NCI-H226 (cell line): ENCODE data around the gene GABBR2.

ENCODE experiments used
- DNase-seq: peaks from one replicate; pipeline ENCODE4 v3.0.0-alpha.2; 2015

The GABBR2 gene

DNA sequence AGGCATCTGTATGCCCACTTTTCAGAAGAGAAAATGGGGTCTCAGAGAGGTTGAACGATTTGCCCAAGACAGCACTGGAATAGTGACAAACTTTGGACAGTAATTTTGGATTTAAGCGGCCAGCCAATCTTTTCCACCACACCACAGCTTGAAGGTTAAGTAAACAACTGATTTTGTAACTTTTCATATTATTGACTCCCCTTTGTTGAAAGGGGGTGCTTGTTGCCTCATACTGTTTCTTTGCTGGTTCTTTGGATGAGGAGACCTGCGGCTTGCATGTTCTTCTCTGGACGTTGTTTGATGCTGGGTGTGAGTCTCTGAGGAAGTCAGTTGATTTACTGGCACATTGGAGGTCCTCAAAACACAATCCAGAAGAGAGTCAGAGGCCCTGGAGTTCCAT, 11.7 kb upstream of the GABBR2 start:
- no peak for DNase-seq

DNA sequence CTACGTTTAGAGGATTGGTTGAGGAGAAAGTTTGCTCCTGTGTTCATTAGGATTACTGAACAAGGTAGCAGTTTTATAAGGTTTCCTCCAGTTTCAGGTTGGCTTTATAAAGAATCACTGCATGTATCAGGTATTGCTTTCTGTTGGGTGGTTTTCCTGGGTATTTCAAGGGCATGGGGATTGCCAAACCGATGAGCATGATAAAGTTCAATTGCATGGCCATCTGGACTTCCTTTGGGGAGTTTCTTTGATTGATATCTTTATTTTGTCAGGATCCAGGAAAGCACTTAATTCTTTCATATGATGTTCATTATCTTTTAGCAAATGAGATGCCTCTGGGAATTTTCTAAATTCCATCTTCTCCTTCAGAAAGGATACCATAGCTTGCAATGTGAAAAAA, 10.3 kb upstream of the GABBR2 start:
- no peak for DNase-seq

DNA sequence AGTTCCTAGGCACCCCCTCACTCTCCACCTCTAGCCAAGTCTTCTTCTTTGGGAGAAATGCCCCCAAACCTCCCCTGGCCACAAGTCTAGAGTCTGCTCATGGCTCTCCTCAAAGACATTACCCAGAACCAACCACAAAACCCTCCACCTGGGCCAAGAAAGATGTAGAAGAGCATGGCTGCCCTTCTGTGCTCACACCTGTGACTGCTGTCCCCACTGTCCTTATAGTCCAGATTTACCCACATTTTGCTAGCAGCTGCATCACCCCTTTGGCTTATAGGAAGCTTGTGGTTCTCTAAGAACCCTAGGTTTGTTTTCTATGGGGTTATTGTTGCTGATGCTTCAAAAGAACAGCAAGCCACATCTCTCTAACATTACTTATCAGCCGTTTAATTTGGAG, 6.1 kb upstream of the GABBR2 start:
- DNase-seq: no peak

DNA sequence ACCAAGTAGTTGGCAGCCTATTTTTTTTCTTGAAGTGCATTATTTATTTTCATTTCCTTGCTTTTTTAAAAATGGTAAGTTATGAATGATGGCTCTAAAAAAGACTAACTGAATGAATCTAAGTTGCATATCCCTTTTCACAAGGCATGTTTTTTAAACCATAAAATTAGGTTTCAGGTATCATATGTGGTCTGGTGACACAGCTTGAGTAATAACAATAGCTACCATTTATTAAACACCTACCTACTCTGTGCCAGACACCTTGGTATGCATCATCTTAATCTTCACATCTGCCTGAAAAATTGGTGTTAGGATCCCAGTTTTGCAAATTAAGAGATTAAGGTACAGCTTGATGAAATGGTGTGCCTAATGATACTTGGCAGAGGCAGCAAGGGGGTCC, 4.3 kb upstream of the GABBR2 start:
- no peak for DNase-seq

DNA sequence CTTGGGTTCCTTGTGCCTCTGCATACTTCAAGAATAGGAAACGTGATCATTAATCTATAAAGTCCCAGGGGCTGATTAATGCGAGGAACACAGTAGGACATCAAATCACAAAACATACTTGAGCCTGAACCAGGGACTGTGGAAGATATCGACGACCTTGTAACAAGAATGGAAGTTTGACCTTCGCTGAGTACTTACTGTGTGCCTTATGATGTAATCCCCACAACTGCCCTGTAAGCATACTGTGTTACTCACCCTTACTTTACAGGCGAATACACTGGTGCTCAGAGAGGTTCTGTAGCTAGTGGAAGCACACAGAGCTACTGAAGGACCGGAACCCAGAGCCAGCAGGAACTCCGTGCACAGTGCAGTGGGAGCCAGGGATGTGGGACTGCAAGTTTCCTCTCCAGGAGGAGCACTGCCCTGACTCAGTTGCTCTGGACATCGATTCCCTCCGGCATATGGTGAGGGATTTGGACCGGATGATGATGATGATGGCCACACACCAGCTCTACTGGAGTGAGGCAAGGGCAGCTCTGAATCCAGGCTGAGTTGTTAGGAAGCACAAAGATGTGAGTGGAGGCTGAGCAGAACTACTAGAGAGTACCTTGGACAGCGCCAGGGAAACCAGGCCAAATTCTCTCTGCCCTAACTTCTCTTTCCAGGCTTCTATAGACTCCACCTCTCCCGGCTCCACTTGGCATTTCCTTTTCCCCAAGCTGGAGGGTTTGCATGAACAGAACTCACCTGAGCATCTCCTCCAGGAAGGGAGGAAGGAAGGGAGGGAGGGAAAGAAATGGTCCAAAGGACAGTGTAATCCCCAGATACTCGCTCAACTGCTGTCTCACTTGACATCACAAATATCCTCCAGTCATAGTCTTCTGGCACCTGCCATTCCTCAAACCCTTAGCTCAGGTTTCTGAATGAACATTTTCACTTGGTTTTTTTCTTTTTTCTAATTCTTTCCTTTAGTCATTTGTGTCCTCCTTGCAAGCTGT, 1.5 kb upstream of the GABBR2 start:
- peak; percentile 33 for DNase-seq

DNA sequence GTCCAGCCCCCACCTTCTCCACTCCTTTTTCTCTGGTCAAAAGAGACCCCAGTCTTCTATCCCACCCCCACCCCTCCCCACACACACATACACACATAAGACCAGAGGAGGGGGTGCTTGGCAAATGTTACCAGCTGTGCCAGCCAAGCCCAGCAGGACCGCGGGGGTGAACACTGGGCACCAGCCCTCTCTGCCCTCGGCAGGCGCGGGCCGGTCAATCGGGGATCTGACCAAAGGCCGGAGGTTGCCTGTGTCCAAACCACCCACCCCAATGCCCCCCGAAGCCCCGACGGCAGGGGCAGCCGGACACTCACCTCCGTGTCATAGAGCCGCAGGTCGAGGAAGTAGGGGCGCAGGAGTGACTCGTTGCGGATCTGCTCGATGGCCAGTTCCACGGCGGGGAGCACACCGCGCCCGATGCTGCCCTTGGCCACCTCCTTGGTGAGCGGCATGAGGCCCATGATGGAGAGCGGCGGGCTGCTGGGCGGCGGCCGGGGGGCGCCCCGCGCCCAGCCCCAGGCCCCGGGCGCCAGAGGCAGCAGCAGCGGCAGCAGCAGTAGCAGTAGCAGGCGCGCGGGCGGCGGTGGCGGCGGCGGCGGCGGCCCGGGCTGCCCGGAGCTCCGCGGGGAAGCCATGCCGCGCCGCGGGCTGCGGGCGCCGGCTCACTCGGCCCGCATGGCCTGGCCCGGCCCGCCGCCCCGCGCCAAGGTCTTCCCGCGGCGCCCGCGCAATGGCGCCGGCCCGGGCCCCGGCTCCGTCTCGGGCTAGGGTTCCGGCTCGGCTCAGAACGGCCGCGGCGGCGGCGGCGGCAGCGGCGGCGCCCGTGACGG, 417 bp downstream of the GABBR2 start:
- DNase-seq: no peak

DNA sequence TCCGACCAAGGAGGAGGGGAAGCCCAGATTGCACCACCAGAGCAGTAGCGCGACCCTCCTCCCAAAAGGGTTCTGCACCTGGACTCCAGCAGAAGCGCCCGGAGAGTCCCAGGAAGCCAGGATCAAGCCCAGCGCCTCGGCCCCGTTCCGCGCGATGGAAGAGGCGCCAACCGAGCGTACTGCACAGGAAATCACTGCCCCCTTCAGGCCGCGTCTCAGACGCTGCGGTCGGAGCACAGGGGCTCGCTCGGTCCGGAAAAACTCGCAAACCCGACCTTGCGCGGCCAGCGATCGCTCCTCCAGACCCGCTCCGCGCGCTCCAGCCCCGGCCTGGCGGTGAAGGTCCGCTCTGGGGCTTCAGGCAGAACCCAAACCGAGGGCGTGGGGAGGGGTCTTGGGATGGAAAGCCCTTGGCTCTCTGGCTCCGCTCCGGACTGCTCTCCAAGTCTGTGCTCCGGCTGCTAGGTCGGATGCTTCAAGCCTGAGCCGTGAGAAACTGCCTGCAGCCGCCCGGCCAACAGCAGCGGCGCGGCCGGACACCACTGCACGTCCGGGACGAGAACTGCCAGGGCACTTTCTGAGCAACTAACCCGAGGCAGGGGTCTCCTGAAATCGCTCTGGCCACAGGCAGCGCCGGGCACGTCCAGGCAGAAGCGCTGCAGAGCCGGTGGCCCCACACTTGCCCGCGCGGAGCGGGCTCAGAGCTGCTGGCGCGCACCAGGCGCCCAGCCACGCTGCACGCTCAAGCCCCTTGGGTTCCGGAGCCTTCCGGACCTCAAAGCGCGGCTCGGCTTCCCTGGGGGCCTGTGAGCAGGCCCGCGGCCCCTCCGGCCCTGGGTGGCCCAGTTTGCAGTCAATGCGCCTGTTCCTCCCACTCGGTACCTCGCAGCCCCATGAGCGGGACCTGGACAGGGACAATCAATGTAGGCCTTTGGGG, 1.3 kb downstream of the GABBR2 start:
- peak; percentile 54 for DNase-seq

DNA sequence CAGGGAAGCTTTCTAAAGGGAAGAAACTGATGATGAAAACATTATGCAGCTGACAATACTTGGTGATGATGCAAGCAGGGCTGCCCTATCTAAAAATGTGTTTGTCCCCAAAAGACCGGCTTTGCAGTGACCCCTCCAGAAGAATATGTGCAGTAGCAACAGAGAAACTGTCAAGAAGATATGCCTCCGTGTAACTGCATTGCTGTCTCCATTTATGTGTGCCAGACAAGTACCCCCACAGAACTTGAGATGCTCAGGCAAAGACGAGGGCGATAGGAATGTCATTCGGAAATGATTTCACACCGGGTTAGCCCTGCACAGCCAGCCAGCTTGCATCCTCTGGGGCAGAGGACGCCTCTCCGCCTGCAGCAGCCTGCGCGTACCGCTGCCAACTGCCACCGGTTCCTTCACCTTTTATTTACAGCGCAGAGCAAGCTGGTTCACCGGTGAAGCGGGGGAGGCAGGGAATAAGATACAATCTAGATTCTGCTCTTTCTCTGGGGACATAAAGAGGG, 2.0 kb downstream of the GABBR2 start:
- DNase-seq: no peak

DNA sequence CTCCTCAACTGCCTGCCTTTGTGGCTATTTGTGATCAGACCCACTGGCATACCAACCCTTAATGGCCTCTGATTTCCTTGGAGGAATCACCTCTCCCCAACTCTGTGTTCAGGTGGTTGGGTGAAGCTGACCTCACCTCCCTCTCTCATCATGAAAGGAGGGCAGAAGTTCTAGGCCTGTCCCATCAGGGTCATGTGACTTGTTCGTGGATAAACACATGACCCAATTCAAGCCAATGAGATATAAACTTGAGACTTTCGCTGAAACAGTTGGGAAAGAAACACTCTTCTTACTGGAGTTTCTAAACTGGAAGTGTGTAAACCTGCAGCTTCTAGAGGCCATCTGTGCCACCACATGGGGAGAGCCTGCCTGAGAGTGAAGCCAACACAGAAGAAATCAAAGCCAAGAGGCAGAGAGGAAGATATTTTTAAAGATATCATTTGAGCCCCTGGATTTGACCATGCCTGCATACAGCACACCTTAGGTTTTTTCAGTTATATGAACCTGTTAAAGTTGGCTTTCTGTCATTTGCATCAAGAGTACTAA, 5.8 kb downstream of the GABBR2 start:
- no peak for DNase-seq

DNA sequence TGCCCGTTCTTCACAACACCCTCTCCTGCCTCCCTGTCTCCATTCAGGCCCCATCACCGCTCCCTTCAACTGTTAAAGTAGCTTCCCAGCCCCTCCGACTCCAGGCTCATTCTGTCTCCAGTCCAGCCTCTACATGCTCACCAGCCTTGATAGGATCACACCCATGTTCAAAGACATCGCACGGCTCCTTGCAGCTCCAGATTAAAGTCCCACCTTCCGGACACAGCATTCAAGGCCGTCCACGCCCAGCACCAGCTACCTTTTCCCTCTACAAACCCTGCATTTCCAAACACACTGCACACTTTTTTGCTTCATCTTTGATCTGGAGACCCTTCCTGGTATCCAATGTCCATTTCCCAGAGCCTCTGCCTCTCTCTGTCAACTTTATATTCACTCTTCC, 6.4 kb downstream of the GABBR2 start:
- DNase-seq: no peak

DNA sequence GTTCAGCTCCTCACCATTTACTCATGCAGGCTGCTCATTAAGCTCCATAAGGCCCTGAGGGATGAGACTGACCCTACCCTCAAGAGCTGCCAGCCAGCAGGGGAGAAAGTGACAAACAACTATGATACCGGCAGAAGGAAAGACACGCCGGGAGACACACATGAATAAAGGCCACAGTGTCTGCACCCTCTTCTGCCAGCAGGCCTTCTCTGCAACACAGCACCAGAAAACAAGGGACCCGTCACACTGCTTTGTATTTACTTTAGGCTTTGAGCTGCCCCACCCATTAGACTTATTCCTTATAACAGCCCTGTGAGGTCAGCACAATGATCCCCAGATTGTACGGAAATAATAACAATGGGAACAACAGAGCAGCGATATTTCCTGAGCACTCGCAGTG, 7.2 kb downstream of the GABBR2 start:
- DNase-seq: no peak

DNA sequence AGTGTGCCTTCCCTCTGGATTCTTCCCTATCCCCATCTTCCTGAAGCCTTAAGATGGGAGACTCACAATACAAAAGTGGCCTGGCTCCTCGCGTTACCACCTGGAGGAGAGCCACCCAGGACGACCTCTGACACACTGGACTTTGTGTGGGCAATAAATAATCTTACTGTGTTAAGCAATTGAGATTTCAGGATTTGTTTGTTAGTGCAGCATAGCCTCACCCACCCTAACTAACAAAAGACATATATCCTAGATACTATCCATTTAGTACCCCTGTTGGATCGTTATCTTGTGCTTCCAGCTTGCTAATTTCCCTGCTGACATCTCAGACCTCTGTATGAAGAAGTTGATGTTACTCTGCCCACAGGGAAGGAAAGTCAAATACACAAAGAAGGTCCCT, 7.9 kb downstream of the GABBR2 start:
- no peak for DNase-seq

DNA sequence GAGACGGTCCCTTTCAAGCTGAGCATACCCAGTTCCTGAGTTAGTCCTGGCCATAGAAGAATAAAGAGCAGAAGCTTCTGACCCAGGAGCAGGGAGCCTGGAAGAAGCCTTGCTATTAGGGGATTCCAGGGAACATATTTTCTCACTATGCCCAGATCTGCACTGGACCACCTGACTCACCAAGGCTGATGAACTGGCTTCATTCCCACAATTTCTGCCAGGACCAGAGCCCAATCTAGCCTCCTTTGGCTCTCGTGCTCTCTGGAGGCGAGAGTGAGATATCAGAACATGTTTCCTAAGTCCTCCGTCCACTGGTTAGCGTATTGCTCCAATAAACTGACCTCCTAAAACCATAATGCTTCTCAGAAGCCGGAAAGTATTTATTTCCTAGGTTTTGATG, 9.9 kb downstream of the GABBR2 start:
- no peak for DNase-seq

DNA sequence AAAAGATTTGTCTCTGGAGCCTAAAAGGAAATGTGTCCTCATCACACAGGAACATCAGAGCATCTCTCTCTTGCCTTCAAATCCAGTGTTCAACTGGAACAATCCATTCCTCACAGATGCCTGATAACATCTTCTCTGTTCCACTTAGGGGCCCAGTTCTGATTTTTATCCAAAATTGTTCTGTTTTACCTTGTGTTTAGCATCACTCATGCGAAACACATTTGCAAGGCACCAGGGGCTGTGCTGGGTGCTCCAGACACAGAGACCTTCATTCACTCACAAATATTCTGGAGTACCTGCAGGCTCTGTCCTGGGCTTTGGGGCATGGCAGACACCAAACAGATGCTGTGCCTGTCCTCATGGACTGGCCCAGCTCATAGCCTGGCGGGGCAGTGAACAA, 13.8 kb downstream of the GABBR2 start:
- DNase-seq: no peak

DNA sequence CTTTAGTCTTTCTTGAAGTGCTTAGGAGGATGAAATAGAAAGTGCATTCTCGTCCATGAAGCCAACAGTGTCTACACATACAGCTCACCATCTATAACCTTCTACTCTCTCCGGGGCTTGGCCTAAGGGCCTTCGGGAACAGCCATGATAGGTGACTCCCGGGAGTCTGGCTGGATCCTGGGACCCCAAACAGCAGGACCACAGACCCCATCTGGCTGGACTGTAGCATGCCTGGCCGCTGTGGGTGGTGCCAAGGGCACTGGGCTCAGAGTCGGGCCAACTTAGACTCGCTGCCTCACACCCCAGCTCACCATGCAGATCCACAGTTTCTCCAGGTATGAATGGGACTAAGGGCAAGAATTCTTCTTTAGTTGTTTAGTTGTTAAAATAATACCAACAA, 16.3 kb downstream of the GABBR2 start:
- DNase-seq: no peak

DNA sequence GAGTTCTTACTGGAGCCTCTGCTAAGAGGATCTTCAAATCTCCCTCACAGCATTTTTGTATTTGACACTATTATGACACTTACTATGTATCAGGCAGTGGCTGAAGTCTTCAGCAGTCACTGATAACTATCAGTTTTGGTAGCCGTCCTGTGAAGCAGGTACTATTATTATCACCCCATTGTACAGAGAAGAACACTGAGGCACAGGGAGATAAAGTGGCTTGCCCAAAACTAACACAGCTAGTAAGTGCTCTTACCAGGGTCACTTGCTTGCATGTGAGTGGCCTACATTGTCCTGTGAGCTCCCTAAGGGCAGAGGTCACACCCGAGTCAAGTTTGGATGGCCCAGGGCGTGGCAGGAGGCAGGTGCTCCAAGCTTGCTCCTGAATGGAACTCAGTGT, 16.8 kb downstream of the GABBR2 start:
- no peak for DNase-seq

DNA sequence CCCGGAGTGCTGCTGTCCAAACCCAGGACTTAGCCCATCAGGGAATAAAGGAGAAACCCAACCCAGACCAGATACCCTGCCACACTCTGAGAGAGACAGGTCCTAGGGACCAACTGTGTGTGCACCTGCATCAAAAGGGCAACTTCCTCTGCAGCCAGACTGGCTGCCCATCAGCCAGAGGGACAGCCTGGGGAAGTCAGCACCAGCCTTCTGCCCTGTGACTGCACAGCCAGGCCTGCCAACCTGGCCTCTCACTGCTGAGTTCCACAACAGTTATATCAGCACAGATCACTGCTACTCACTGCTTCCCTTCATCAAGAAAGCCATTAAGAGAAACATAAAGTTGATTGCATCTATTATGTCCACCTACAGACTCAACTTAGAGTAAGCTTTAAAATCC, 18.0 kb downstream of the GABBR2 start:
- no peak for DNase-seq

DNA sequence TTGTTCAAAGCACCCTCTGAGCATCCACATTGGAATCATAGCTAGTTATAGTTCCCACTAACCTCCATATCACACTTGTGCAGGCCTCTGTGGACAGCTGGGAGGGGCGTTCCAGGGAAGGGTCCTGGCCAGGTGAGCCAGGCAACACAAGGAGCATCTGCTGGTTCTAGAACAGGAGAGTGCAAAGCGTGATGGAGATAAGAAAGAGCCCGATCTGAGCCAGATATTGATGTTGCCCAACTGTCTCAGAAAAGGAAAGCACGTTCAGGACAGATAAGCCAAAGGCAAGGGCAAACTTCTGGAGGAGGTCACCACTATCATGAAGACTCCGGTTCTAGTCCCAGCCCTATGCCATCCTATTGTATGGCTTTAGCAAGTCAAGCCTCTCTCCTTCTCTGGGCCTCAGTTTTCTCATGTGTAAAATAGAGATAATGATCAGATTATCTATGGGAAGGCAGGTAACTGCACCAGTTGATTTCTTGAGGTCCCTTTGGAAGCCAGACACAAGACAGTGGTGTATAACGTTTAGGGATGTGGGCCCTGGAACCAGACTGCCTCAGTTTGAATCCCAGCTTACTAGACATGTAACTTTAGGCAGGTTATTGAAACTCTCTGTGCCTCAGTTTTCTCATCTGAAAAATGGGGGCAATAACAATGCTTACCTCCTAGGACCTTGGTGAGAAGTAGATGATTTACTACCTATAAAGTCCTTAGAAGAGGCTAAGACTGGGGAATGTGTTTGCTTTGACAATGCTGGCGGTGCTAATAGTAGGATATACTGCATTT, 19.8 kb downstream of the GABBR2 start:
- DNase-seq: no peak

DNA sequence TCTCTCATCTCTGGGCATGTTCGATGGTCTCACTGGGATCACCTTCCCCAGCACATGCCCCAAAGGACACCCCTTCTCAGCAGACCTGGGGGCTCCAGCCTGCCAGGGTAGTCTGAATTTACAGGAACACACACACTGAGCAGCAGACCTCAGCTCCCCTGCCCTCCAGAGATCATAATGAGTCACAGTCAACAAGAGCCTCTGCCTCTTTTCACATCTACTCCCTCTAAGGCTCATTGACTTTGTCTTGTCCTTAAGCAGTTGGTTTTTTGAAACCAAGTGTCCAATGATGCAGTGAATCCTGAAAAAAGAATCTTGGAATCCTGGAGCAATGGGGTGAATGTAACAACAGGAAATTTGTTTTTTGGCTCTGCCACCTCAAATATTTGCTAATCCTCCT, 20.8 kb downstream of the GABBR2 start:
- no peak for DNase-seq

DNA sequence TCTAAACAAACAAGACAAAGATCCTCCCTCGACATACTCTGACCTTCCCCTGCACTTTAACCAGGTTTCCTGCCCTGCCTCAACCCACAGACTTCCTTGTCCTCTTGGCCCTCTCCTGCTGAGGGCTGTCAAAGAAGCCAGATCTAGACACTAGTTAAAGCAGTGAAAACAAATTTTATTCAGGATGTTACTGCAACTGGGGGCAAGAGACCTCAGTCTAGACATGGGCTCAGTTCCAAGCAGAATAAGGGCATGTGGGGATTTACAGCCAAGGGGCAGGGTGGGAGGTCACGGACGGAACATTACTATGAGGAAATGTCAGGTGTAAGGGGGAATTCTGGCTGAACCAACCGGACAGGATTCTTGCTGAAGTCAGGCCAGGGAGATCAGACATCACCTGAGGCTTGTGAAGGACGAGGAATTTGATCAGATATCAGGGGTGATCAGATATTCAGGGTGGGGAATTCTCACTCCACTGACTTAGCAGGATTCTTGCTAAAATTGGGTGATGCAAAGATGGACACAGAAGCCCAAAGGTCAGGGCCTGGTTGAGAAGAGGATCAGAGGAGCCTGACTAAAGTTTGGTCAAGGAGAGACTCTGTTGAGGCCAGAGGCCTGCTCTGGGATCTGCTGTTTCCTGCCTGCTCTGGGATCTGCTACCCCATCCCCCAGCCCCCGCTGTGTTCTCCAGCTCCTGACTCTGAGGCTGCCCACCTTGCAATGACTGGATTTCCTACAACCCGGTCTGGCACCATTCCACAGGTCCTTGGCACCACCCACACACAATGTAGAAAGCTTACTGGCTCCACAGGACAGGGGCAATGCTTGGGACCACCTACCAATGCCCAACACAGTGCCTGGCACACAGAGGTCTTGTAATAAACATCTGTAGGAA, 21.5 kb downstream of the GABBR2 start:
- DNase-seq: no peak
